GM10266 (cell line): Measurements from ENCODE around the gene SIGLEC6.

Experiments
- DNase-seq: peaks from one replicate; pipeline ENCODE4 v3.0.0; 2012; ENCODE audit errors: extremely low spot score
- CTCF ChIP-seq: IDR thresholded peaks from 2 replicates; pipeline ENCODE4 v1.5.1; 2012; ENCODE audit warnings: mild to moderate bottlenecking, low read depth; ENCODE audit not compliant: control insufficient read depth, insufficient read depth; ENCODE audit errors: missing control alignments

Gene SIGLEC6

GRCh38 chr19:51480590-51480989, 50.9 kb downstream of the SIGLEC6 start:
- no peak for DNase-seq
- no peak for TF ChIP-seq CTCF

- no peak for TF ChIP-seq CTCF
- no peak for DNase-seq
Measured at GRCh38 chr19:51479531-51480331, 51.7 kb downstream of the SIGLEC6 start.

- DNase-seq, result no peak
- no peak for TF ChIP-seq CTCF
Measured at GRCh38 chr19:51478381-51479234, 52.9 kb downstream of the SIGLEC6 start, which contains the start of gene CEACAM18. TSS of gene CEACAM18 (plus strand) at chr19:51478539.

- DNase-seq, result no peak
- TF ChIP-seq CTCF, result no peak
Measured at GRCh38 chr19:51477344-51477743, 54.1 kb downstream of the SIGLEC6 start.

- no peak for TF ChIP-seq CTCF
- DNase-seq, result no peak
Measured at GRCh38 chr19:51476164-51476563, 55.3 kb downstream of the SIGLEC6 start.

- peak; percentile 87 for TF ChIP-seq CTCF
- peak; percentile 77 for DNase-seq
Measured at GRCh38 chr19:51473009-51473707, 58.3 kb downstream of the SIGLEC6 start.
